Stimulated activated naive B cell treated with anti-CD40 and anti-IgM and Interleukin-4, amounts not matched to agents 10 μg/mL and 1 μg/mL and 100 μg/mL, for 72 hours (primary cell): ENCODE data around the gene CXCR1.
"Not testable (repeated sequence)": the region's sequence is repeated elsewhere in the genome, so short reads cannot be mapped to it uniquely, and the experiment has no call there.

ENCODE experiments used
- ATAC-seq, 2 donors: fragments of 150-1000 bp; cut with Tn5 transposase; replicated peaks; 2 replicates each; pipeline ENCODE4 v1.10.0; 2021; ENCODE audit warnings: moderate library complexity in 1 of 2
- DNase-seq: peaks from one replicate; pipeline ENCODE4 v3.0.0; 2021
- H3K27ac Mint-ChIP-seq: one replicate; pipeline ENCODE4 v1.8.0; 2022; ENCODE audit warnings: mild to moderate bottlenecking, mixed read lengths
- H3K27me3 Mint-ChIP-seq, 2 donors: one replicate each; pipeline ENCODE4 v1.8.0; 2022; ENCODE audit warnings: mixed read lengths in 2 of 2
- H3K36me3 Mint-ChIP-seq, 2 donors: one replicate each; pipeline ENCODE4 v1.8.0; 2022; ENCODE audit warnings: mixed read lengths in 2 of 2, mild to moderate bottlenecking in 1 of 2
- H3K4me1 Mint-ChIP-seq, 2 donors: one replicate each; pipeline ENCODE4 v1.8.0; 2022; ENCODE audit warnings: mixed read lengths in 2 of 2, mild to moderate bottlenecking in 1 of 2
- H3K4me3 Mint-ChIP-seq, 2 donors: one replicate each; pipeline ENCODE4 v1.8.0; 2022; ENCODE audit warnings: mild to moderate bottlenecking in 2 of 2, mixed read lengths in 2 of 2, moderate library complexity in 1 of 2
- H3K9me3 Mint-ChIP-seq, 2 donors: one replicate each; pipeline ENCODE4 v1.8.0; 2022; ENCODE audit warnings: mixed read lengths in 2 of 2, mild to moderate bottlenecking in 1 of 2

The CXCR1 gene

DNA sequence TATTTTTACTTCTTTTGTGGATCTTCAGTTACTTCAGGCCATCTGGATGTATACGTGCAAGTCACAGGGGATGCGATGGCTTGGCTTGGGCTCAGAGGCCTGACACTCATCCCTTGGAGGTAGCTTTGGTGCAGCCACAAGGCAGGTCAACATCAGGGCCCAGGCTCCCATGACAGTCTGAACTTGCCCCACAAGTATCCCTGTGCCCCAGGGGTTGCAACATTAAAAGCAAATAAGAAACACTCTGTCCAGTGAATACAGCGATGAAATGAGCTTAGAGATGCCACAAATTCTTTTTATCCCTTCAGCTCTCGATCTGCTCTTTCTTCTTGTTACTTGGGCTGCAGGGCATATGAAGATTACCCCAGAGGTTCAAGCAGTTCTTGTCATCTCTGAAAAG, 13.0 kb upstream of the CXCR1 start:
- H3K36me3 Mint-ChIP-seq, result no peaks in the 10 kb centered on the region
- H3K27me3 Mint-ChIP-seq, result peaks cover 8 to 10% of the 10 kb centered on the region in 2 donors
- no peak overlapping the region for H3K4me3 Mint-ChIP-seq
- ATAC-seq (no peak), DNase-seq (no peak)
- no peaks in the 10 kb centered on the region for H3K9me3 Mint-ChIP-seq
- H3K4me1 Mint-ChIP-seq, result no peaks in the 10 kb centered on the region
- no peak overlapping the region for H3K27ac Mint-ChIP-seq

DNA sequence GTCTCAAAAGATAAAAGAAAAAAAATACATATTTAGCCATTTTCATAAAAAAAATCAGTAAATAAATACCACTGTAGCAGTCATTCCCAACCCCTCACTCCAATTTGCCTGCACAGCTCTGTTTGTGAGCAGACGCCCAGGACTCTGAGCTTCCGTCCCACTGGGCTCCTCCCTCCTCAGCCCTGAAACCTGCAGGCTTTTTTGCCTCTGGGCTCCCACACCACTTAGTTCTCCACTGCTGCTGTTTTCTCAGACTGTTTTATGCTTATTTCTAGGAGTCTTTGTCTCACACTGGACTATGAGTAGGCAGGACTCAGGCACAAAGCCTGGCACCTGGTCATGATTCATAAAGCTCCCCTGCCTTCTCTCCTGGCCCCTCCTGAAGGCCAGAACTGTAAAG, 6.1 kb upstream of the CXCR1 start:
- peaks cover 7 to 8% of the 10 kb centered on the region in 2 donors for H3K4me1 Mint-ChIP-seq
- no peaks in the 10 kb centered on the region for H3K36me3 Mint-ChIP-seq
- H3K4me3 Mint-ChIP-seq, result no peak overlapping the region
- peaks cover 11 to 23% of the 10 kb centered on the region in 2 donors for H3K27me3 Mint-ChIP-seq
- no peak overlapping the region for H3K27ac Mint-ChIP-seq
- DNase-seq (no peak), ATAC-seq (no peak)
- no peaks in the 10 kb centered on the region for H3K9me3 Mint-ChIP-seq

DNA sequence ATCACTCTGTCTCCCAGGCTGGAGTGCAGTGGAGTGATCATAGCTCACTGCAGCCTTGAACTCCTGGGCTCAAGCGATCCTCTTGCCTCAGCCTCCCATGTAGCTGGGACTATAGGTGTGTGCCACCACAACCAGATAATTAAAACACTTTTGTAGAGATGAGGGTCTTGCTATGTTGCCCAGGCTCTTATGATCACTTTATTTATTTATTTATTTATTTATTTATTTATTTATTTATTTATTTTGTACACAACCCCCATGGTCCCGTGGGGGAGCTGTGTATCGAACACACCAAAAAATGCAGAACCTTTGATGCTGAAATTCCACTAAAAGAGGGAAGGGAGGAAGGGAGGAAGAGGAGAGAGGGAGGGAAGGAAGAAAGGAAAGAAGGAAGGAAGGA, 5.0 kb upstream of the CXCR1 start:
- H3K4me3 Mint-ChIP-seq, H3K36me3 Mint-ChIP-seq, H3K9me3 Mint-ChIP-seq, ATAC-seq, DNase-seq, H3K27ac Mint-ChIP-seq: not testable (repeated sequence)
- Mint-ChIP-seq H3K27me3 (peaks cover 11 to 23% of the 10 kb centered on the region in 2 donors), H3K4me1 (peaks cover 11 to 15% of the 10 kb centered on the region in 2 donors)

DNA sequence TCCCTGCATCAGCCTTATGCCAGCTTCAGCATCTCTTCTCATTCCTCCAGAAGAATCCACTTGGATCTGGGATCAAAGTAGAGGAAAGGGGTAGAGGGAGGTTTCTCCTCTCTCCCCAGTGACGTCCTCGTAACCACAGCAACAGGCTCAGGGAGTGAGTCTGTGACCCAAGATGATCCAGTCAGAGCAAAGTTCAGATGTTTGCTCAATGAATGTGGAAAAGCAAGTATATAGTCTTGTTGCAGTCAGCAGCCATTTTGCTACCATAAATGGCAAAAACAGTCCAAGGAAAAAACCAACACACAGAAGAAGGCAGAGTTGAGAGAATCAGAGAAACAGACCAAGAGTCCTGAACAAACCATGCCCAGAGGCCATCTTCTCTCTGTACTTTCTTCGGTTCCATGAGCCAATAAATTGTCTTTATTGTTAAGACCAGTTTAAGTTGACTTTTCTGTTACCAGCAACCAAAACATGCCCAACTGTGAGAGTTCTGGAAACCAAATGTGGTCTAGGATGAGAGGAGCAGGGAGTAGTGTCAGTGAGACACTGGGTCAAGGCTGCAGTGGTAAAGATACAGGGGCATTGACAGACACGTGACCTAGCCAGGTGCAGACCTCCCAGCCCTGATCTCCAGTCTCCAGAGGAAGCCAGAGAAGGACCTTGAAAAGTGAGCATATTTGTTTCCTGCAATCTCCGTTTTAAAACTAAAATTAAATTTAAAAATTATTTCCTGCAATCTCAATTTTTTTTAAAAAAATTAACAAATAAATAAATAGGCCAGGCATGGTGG, 3.2 kb upstream of the CXCR1 start:
- Mint-ChIP-seq H3K9me3 (peaks cover 0 to 1% of the 10 kb centered on the region in 2 donors), H3K36me3 (no peaks in the 10 kb centered on the region), H3K27ac (no peak overlapping the region), H3K27me3 (peaks cover 11 to 23% of the 10 kb centered on the region in 2 donors), H3K4me1 (peaks cover 15 to 19% of the 10 kb centered on the region in 2 donors), H3K4me3 (no peak overlapping the region)
- DNase-seq (no peak), ATAC-seq (no peak)

DNA sequence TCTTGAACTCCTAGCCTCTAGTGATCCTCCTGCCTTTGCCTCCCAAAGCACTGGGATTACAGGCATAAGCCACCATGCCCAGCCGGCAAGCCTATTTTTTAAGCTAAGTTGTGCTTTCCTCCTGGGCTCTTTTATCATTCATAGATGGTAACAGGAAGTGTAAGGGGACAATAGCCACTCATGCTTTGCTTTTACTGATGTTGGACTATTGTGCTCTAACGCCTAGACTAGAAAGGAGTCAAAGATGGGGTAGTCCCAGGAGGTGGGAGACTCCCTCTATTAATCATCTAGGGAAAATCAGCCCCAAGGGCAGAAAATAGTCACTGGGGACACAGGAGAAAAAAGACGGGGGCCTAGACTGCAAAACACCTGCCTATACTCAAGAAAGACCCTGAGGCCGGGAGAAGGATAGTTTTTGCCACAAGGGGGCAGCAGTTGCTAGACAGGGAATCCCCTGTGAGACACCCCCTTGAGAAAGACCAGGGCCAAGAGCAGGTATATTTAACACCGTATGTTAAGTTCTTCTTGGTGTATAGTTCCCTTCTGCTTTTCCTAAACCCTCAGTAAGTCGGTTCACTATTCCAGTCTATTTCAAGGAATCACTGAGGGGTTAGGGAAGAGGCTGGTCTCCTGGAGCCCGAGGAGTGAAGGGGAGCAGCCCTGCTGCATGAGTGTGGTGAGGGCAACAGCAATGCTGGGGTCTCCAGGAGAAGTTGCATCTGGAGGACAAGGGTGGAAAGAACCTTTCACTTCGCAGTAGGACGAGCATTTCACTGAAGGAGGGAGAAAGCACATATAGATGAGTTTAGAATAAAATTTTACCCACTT, 2.1 kb upstream of the CXCR1 start:
- no peaks in the 10 kb centered on the region for H3K36me3 Mint-ChIP-seq
- H3K27ac Mint-ChIP-seq, result no peak overlapping the region
- peaks cover 21 to 33% of the 10 kb centered on the region in 2 donors for H3K27me3 Mint-ChIP-seq
- peaks cover 0 to 1% of the 10 kb centered on the region in 2 donors for H3K9me3 Mint-ChIP-seq
- DNase-seq (peak; percentile 40), ATAC-seq (peak; percentile 89 to 90)
- H3K4me3 Mint-ChIP-seq, result no peak overlapping the region
- H3K4me1 Mint-ChIP-seq, result peaks cover 15 to 19% of the 10 kb centered on the region in 2 donors

DNA sequence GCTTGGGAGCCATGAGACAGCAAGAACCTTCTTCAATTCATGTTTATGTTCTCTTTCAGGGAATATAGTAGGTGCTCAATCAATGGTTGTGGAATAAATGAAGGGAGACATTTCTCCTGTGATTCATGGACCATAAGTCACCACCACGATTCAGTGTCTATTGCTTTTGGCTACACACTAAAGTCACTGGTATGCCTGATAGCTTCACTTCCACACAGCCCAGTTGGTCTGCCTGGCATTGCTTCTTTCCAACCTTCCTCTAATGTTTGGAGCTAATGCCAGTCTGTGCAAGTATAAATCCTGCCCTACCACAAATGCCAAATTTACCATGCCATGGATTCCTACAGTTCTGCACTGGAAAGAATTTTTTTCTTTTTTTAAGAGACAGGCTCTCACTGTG, 1.3 kb upstream of the CXCR1 start:
- DNase-seq (no peak), ATAC-seq (no peak)
- Mint-ChIP-seq H3K27me3 (peaks cover 27 to 40% of the 10 kb centered on the region in 2 donors), H3K36me3 (no peaks in the 10 kb centered on the region), H3K9me3 (peaks cover 0 to 1% of the 10 kb centered on the region in 2 donors), H3K27ac (no peak overlapping the region), H3K4me3 (no peak overlapping the region), H3K4me1 (peaks cover 15 to 19% of the 10 kb centered on the region in 2 donors)

DNA sequence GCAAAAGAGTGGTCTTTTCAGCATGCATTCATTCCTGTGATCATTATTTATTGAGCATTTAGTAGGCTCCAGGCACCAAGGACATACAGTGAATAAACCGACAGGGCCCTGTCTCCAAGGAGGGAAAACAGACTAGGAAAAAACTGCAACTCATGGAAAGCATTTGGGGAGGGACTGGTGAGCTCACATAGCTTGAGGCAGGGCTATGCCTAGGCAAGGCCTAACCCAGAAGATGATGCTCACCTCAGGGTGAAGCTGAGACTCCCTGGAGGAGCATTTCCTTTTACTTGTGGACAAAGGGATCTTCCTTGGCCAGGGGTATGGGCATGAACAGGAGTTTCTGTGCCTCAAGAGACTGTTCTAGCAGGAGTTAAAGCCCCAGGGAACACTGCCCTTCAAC, 3.9 kb downstream of the CXCR1 start:
- Mint-ChIP-seq H3K36me3 (no peaks in the 10 kb centered on the region), H3K27ac (no peak overlapping the region), H3K4me1 (peaks cover 6 to 11% of the 10 kb centered on the region in 2 donors), H3K27me3 (peaks cover 41 to 48% of the 10 kb centered on the region in 2 donors), H3K4me3 (no peak overlapping the region), H3K9me3 (peaks cover 0 to 1% of the 10 kb centered on the region in 2 donors)
- no peak for DNase-seq
- no peak for ATAC-seq

DNA sequence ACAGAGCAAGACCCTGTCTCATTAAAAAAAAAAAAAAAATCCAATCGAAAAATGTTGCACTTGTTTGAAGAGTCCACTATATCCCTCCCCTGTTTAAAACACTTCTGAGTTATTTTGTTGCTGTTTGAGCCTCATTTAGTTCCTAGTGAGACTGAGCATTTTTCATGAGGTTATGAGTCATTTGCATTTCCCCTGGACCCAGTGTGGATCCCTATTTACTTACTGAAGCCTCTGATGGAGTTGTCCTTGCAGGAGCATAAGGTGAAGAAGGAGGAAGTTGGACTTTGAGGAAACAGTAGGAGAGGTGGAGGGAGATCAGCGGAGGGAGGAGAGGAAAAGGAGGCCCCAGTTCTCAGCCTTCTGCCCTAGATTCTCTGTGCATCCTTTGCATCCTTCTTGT, 5.1 kb downstream of the CXCR1 start:
- H3K27me3 Mint-ChIP-seq, result peaks cover 41 to 48% of the 10 kb centered on the region in 2 donors
- no peak overlapping the region for H3K4me3 Mint-ChIP-seq
- no peak overlapping the region for H3K27ac Mint-ChIP-seq
- no peaks in the 10 kb centered on the region for H3K9me3 Mint-ChIP-seq
- no peaks in the 10 kb centered on the region for H3K36me3 Mint-ChIP-seq
- peaks cover 3% of the 10 kb centered on the region in 2 donors for H3K4me1 Mint-ChIP-seq
- no peak for ATAC-seq
- DNase-seq, result no peak

DNA sequence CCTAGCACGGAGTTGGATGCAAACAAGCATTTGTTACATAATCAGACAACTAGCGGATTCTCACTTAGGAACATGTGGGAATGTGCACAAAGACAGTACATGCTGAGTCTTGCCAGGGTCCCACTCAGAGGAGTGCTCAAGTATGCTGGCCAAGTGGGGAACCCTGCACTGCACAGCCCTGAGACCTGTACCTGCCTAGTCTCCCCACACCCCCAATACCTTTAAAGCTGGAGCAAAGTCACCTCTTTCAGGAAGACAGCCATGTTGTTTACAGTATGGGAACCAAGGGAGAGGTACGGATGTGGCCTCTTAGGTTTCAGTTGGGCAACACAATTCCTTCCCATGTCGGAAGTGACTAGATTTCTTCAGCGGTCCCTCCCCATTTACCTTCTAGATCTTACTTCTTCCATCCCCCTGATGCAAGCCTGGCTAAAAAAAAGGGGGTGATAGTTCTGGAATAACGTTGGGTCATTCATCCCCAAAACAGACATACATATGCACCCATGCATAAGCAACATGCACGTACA, 10.7 kb downstream of the CXCR1 start:
- DNase-seq, result no peak
- Mint-ChIP-seq H3K36me3 (no peaks in the 10 kb centered on the region), H3K27ac (no peak overlapping the region)

DNA sequence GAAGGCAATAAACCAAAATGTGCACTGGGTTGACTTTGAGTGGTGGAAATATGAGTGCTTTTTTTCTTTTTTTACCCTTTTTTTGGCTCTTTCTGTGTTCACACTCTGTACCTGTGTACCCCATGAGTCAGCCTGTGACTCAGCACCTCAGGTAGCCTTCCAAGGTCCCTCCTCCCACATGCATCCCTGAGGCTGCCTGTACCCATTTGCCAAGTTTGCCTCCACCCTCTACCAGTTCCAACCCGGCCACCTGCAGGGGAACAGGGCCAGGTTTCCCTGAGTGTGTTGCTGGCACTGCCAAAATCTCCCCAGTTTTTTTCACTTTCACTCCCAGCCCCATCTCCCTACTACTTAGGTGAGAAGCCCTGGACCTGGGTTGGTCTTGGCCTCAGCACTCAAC, 14.0 kb downstream of the CXCR1 start:
- peaks cover 13 to 14% of the 10 kb centered on the region in 2 donors for H3K4me1 Mint-ChIP-seq
- no peak overlapping the region for H3K27ac Mint-ChIP-seq
- no peak overlapping the region for H3K4me3 Mint-ChIP-seq
- DNase-seq (no peak), ATAC-seq (no peak)
- H3K27me3 Mint-ChIP-seq, result peaks cover 26 to 27% of the 10 kb centered on the region in 2 donors
- no peaks in the 10 kb centered on the region for H3K36me3 Mint-ChIP-seq
- no peaks in the 10 kb centered on the region for H3K9me3 Mint-ChIP-seq

More for the DNA sequence above, 10.7 kb downstream of the CXCR1 start:
- Mint-ChIP-seq H3K4me3 (no peak overlapping the region), H3K9me3 (no peaks in the 10 kb centered on the region), H3K27me3 (peaks cover 39 to 42% of the 10 kb centered on the region in 2 donors), H3K4me1 (no peaks in the 10 kb centered on the region)
- ATAC-seq, result no peak

DNA sequence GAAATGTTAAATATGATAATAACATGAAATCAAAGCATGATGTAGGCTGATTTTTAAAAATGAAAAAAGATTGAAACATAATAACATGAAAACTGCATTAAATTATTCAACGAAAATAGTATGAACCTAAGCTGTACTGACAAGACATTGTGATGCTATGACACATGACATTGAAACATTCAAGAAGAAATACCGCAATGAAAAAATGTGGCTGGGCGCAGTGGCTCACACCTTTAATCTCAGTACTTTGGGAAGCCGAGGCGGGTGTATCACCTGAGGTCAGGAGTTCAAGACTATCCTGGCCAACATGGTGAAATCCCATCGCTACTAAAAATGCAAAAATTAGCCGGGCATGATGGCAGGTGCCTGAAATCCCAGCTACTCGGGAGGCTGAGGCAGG, 14.6 kb downstream of the CXCR1 start:
- ATAC-seq (no peak), DNase-seq (no peak)
- Mint-ChIP-seq H3K27ac (no peak overlapping the region), H3K27me3 (peaks cover 26 to 27% of the 10 kb centered on the region in 2 donors), H3K4me1 (peaks cover 13 to 14% of the 10 kb centered on the region in 2 donors), H3K36me3 (no peaks in the 10 kb centered on the region), H3K4me3 (no peak overlapping the region), H3K9me3 (no peaks in the 10 kb centered on the region)

DNA sequence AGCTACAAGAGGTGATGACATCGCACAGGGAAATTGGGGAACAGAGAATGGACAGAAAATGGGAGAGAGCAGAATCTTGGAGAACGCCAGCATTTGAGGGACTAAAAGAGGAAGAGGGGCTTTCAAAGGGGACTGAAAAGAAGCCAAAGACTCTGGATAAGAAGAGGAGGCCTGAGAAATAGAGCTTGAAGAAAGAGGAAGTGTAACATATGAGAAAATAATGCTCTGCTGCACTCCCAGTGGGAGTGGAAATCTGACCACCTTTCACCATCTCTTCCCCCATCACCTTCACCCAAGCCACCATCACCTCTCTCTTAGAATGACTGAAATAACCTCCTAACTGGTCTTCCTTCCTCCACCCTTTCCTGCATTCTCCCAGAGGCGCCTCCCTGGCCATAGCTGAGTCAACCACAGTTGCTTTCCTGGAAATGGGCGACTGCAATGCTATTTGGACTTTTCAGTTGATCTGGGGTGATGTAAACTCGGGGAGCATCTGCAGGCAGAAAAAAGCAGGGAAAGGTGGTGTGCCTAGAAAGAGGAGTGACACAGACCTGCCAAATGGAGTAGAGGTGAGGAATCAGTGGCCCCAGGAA, 16.8 kb downstream of the CXCR1 start:
- H3K4me1 Mint-ChIP-seq, result peaks cover 13 to 14% of the 10 kb centered on the region in 2 donors
- H3K27me3 Mint-ChIP-seq, result peaks cover 16 to 17% of the 10 kb centered on the region in 2 donors
- H3K4me3 Mint-ChIP-seq, result no peak overlapping the region
- peak overlapping the region; percentile 15 for H3K27ac Mint-ChIP-seq
- ATAC-seq (peak; percentile 95 to 98), DNase-seq (no peak)
- H3K36me3 Mint-ChIP-seq, result peaks cover 0 to 4% of the 10 kb centered on the region in 2 donors
- H3K9me3 Mint-ChIP-seq, result peaks cover 0 to 4% of the 10 kb centered on the region in 2 donors

DNA sequence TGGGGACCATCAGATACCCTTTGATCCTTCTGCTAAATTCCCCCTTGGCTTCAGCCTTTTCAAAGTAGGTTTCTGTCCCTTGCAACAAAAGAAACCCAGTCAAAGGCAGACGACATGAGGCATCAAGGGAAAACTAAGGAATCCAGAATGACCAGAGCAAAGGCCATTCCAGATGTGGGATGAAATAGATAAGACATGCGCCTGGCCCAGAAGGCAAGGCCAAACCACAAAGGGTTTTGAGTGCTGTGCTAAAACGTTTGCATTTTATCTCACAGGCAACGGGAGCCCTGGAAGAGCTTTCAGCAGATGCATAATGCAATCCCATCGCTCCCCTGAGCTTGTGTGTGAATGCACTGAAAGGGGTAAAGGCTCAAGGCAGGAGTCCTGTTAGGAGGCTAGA, 17.7 kb downstream of the CXCR1 start:
- DNase-seq (no peak), ATAC-seq (no peak)
- Mint-ChIP-seq H3K36me3 (peaks cover 0 to 6% of the 10 kb centered on the region in 2 donors), H3K4me1 (peaks cover 13 to 14% of the 10 kb centered on the region in 2 donors), H3K4me3 (no peak overlapping the region), H3K27ac (no peak overlapping the region), H3K27me3 (peaks cover 11 to 12% of the 10 kb centered on the region in 2 donors), H3K9me3 (peaks cover 0 to 5% of the 10 kb centered on the region in 2 donors)

DNA sequence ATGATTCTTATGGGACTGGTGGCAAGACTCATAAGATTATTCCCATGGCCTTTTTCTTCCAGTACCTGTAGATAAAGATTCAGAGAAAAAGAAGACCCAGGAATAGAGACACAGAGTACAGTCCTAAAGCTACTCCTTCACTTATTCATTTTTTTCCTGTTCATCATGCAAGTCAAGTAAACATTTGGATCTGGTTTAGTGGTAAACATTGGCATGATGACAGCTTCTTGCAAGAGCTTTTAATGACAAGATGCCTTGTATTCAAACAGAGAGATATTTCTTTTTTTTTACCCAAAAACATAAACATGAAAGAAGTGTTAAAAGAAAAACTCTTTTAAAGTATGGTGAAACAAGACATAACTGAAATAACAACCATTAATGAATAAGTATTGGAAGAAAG, 20.7 kb downstream of the CXCR1 start:
- peaks cover 0 to 5% of the 10 kb centered on the region in 2 donors for H3K9me3 Mint-ChIP-seq
- DNase-seq (no peak), ATAC-seq (no peak)
- peaks cover 0 to 6% of the 10 kb centered on the region in 2 donors for H3K36me3 Mint-ChIP-seq
- no peak overlapping the region for H3K4me3 Mint-ChIP-seq
- H3K4me1 Mint-ChIP-seq, result peaks cover 13 to 14% of the 10 kb centered on the region in 2 donors
- H3K27me3 Mint-ChIP-seq, result peaks cover 8 to 12% of the 10 kb centered on the region in 2 donors
- no peak overlapping the region for H3K27ac Mint-ChIP-seq
